HG03457 (cell line): ENCODE data around the gene DMC1.
"Not testable (repeated sequence)": the region's sequence is repeated elsewhere in the genome, so short reads cannot be mapped to it uniquely, and the experiment has no call there.

Experiments used
- ATAC-seq: cut with Tn5 transposase; IDR thresholded peaks from one replicate; pipeline ENCODE4 v1.9.1; 2021; ENCODE audit warnings: moderate number of reproducible peaks; ENCODE audit not compliant: unreplicated experiment

DMC1 gene

GRCh38 chr22:38569972-38570778 is at the start of gene DMC1:
Gene DMC1 (minus strand): TSS chr22:38570183. CDS start chr22:38568256, 1,927 bp downstream.
- peak; percentile 48 for ATAC-seq

DNA sequence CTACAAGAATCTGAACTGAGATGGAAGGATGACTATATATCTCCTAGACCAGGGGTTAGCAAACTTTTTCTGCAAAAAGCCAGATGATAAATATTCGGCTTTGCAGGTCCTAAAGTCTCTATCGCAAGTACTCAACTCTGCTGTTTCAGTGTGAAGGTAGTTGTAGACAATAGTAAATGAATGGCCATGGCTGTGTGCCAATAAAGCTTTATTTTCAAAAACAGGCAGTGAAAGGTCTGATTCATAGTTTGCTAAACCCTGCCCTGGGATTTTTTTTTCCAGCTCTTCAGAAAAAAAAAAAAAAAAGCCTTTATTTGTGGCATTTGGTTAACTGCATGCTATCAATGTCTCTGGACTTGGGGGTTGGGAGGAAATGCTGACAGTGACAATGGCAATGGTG is 48.7 kb upstream of the DMC1 start:
- no peak for ATAC-seq

- no peak for ATAC-seq
Observed at GRCh38 chr22:38618258-38618657, 48.3 kb upstream of the DMC1 start.

DNA sequence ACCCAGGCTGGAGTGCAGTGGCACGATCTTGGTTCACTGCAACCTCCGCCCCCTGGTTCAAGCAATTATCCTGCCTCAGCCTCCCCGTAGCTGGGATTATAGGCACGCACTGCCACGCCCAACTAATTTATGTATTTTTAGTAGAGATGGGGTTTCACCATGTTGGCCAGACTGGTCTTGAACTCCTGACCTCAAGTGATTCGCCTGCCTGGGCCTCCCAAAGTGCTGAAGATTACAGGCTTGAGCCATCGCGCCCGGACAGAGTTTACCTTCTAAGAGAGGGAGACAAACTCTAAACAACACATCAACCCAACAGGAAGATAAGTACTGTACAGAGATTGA is 45.1 kb upstream of the DMC1 start:
- not testable (repeated sequence) for ATAC-seq

GRCh38 chr22:38614332-38615063 is 44.5 kb upstream of the DMC1 start:
- ATAC-seq = no peak

GRCh38 chr22:38613588-38613987 is 43.6 kb upstream of the DMC1 start:
- no peak for ATAC-seq

DNA sequence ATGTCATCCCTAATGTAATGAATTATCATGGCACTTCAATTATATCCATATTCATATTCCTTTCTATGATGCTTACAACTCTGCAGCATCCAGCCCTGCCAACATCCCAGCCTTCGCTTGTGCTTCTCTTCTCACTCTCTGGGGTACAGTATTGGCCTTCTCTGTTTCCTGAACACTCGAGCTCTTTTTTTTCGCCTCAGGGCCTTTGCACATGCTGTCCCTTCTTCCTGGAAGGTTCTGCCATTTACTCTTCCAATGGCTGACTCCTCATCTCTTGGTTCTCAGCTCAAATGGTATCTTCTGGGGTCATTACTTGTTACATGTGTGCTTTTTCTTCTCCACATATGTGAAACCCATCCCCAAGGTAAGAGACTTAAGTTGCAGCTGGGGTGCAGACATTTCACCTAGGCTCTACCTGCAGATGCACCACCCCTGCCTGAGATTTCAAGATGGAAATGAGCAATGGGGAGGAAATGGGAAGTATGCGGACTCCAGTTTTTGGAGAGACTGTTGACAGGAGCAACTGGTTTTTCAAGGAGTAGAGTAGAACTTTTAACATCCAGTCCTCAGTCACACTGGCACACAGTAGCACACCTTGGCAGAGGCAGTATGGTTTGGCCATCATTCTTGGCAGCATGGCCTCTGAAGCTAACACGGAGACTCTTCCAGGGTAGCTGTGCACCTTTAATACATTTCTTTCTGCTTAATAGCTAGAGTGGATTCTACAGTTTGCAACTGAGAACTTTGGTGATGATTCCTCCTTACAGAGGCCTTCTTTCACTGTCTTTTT is 42.4 kb upstream of the DMC1 start:
- ATAC-seq = no peak

DNA sequence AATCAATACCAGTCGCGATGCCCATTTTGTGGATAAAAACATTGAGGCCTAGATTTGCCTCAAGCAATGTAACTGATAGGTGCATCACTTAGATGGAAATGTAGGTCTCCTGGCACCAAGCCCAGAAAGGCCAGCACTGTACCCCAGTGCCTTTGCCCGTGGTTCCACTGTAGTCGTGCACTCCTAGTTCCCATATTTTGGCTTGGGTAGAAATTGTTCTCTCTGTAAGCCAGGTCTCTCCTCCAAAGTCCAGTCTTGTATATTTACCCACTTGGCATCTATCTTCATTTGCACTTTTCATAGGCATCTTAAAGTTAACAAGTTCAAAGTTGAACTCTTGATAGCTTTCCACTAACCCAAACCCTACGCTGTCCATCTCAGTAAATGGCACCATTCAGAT is 41.6 kb upstream of the DMC1 start:
- no peak for ATAC-seq

- no peak for ATAC-seq
Observed at GRCh38 chr22:38610234-38610633, 40.3 kb upstream of the DMC1 start.

DNA sequence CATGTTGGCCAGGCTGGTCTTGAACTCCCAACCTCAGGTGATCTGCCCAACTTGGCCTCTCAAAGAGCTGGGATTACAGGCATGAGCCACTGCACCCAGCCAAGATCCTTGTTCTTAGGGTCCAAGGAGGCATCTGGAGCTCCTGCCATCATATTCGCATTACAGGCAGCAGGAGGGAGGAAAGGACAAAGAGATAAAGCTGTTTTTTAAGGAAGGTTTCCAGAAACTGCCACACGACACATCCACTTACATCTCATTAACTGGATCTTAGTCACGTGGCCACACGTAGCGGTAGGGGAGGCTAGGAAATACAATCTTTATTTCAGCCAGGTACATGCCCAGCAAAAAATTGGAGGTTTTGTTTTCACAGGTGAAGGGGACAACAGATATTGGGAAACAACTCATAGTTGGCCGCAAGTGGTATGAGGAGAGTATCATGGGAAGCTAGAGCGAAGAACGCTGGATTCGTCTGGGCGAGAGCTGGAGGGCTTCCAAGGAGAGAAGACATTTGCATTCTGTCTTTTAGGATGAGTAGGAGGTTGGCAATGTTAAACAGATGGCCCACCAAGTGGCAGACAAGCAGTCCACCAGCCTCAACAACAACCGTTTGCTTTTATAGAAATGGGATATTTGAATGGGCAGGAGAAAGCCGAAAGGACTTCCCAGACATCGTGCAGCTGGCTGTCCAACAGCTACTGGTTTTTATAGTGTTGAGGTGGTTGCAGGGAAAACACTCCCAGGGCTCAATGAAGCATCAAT is 39.2 kb upstream of the DMC1 start:
- ATAC-seq = no peak

- no peak for ATAC-seq
Observed at GRCh38 chr22:38607680-38608079, 37.7 kb upstream of the DMC1 start.

GRCh38 chr22:38602166-38602565 is 32.2 kb upstream of the DMC1 start:
- no peak for ATAC-seq

GRCh38 chr22:38601221-38601764 is 31.3 kb upstream of the DMC1 start:
- ATAC-seq = no peak

GRCh38 chr22:38599466-38599865 is 29.5 kb upstream of the DMC1 start:
- ATAC-seq = no peak

GRCh38 chr22:38582923-38583322 is 12.9 kb upstream of the DMC1 start:
- not testable (repeated sequence) for ATAC-seq

GRCh38 chr22:38578505-38578904 is 8.5 kb upstream of the DMC1 start:
- ATAC-seq = no peak

GRCh38 chr22:38572065-38572464 is 2.1 kb upstream of the DMC1 start:
- ATAC-seq = no peak

- no peak for ATAC-seq
Observed at GRCh38 chr22:38570779-38571364, 889 bp upstream of the DMC1 start.

DNA sequence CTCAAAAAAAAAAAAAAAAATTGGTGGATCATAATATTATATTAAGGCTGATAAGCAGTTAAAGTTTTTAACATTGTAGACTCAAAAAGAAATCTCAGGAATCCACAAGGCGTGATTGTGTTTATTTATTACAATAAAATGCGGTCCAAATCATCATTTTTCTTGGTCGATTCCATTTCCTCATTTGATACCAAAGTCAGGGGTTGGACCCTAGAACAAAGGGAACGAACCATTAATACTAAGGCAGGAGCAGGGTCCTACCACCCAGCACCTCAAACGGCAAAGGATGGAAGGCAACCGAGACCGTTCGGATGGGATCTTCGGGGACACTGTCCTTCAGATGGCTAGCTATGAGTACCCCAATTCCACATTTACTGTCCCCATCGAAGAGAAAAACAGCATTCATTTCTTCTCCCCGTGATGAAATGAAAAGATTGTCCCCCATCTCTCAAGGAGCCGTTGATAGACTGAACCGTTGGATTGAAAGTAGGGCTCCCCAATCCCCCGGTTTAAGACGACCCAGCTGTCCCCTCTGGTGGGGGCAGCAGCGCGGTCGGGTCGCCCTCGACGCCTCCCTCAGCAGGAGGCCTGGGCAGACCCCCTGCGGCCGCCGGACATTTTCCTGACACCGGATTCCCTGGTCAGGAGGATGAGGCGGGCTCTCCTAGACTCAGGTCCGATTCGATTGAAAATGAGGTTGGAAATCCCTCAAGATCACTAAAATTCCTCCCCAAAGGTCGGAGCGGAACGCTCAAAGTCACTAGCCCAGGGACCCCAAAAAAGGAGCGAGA is 607 bp downstream of the DMC1 start:
- no peak for ATAC-seq
